ENCODE data around the gene MEP1A. TPM values are rescaled to one million over a fixed set of nuclear protein-coding genes. Genes with fewer than 3 reads are reported as not detected.

The MEP1A gene
- total RNA-seq, 5 donors from 2014 or later (not counting 1 experiment from before 2014, with no cell fraction given) = not detected

- Histone ChIP-seq H3K36me3 (ENCODE audit: control insufficient read depth in 2 of 2, extremely low read depth in 1 of 2, insufficient read depth in 1 of 2, low read length in 1 of 2) (no peaks in the 10 kb centered on the region), H3K27me3 (replicated peaks in 1 of 2; ENCODE audit: control insufficient read depth in 2 of 2, extremely low read depth in 1 of 2, insufficient read depth in 2 of 2, low read length in 1 of 2) (no peaks in the 10 kb centered on the region), H3K27ac (ENCODE audit: low read length) (no peak overlapping the region), H3K4me3 (ENCODE audit: control insufficient read depth in 1 of 2, extremely low read depth in 1 of 2, low read length in 1 of 2) (no peak overlapping the region), H3K4me1 (ENCODE audit: control insufficient read depth in 1 of 2, extremely low read depth in 1 of 2, insufficient read depth in 2 of 2, low read length in 2 of 2) (no peaks in the 10 kb centered on the region), H3K9me3 (no peaks in the 10 kb centered on the region)
- Mint-ChIP-seq H3K4me1 (no peaks in the 10 kb centered on the region), H3K36me3 (no peaks in the 10 kb centered on the region), H3K4me3 (no peak overlapping the region), H3K27me3 (peaks cover 3 to 21% of the 10 kb centered on the region in 2 donors), H3K27ac (no peak overlapping the region), H3K9me3 (no peaks in the 10 kb centered on the region)
- POLR2A ChIA-PET = no interaction called here
- CTCF ChIA-PET = no interaction called here
- DNase-seq (no peak), ATAC-seq (replicated peaks in 1 of 4) (no peak)
- no CpG with 5 or more reads among the region's 3 CpGs for WGBS (ENCODE audit: insufficient coverage)
These were observed 4.4 kb upstream of the MEP1A start for GRCh38 chr6:46788791-46789190.

- no CpG with 5 or more reads among the region's 4 CpGs for WGBS (ENCODE audit: insufficient coverage)
- Mint-ChIP-seq H3K9me3 (no peaks in the 10 kb centered on the region), H3K27me3 (peaks cover 3 to 21% of the 10 kb centered on the region in 2 donors), H3K4me3 (no peak overlapping the region), H3K27ac (no peak overlapping the region), H3K36me3 (no peaks in the 10 kb centered on the region), H3K4me1 (no peaks in the 10 kb centered on the region)
- Histone ChIP-seq H3K4me3 (ENCODE audit: control insufficient read depth in 1 of 2, extremely low read depth in 1 of 2, low read length in 1 of 2) (no peak overlapping the region), H3K36me3 (ENCODE audit: control insufficient read depth in 2 of 2, extremely low read depth in 1 of 2, insufficient read depth in 1 of 2, low read length in 1 of 2) (no peaks in the 10 kb centered on the region), H3K27ac (ENCODE audit: low read length) (no peak overlapping the region), H3K4me1 (ENCODE audit: control insufficient read depth in 1 of 2, extremely low read depth in 1 of 2, insufficient read depth in 2 of 2, low read length in 2 of 2) (no peaks in the 10 kb centered on the region), H3K27me3 (replicated peaks in 1 of 2; ENCODE audit: control insufficient read depth in 2 of 2, extremely low read depth in 1 of 2, insufficient read depth in 2 of 2, low read length in 1 of 2) (no peaks in the 10 kb centered on the region), H3K9me3 (no peaks in the 10 kb centered on the region)
- POLR2A ChIA-PET = no interaction called here
- ATAC-seq (replicated peaks in 1 of 4) (no peak), DNase-seq (no peak)
- CTCF ChIA-PET = no interaction called here
These were observed 3.5 kb upstream of the MEP1A start for GRCh38 chr6:46789434-46790354.

- Mint-ChIP-seq H3K27ac (no peak overlapping the region), H3K4me3 (no peak overlapping the region), H3K36me3 (no peaks in the 10 kb centered on the region), H3K4me1 (no peaks in the 10 kb centered on the region), H3K9me3 (no peaks in the 10 kb centered on the region), H3K27me3 (peaks cover 4 to 26% of the 10 kb centered on the region in 2 donors)
- no peaks in the 10 kb centered on the region for H3K9me3 ChIP-seq
- DNase-seq (no peak), ATAC-seq (replicated peaks in 1 of 4) (no peak)
- H3K27me3 ChIP-seq (replicated peaks in 1 of 2; ENCODE audit: control insufficient read depth in 2 of 2, extremely low read depth in 1 of 2, insufficient read depth in 2 of 2, low read length in 1 of 2) = no peaks in the 10 kb centered on the region
- ChIA-PET CTCF (no interaction called here), POLR2A (no interaction called here)
- H3K4me1 ChIP-seq (ENCODE audit: control insufficient read depth in 1 of 2, extremely low read depth in 1 of 2, insufficient read depth in 2 of 2, low read length in 2 of 2) = no peaks in the 10 kb centered on the region
- no peaks in the 10 kb centered on the region for H3K36me3 ChIP-seq (ENCODE audit: control insufficient read depth in 2 of 2, extremely low read depth in 1 of 2, insufficient read depth in 1 of 2, low read length in 1 of 2)
- no peak overlapping the region for H3K4me3 ChIP-seq (ENCODE audit: control insufficient read depth in 1 of 2, extremely low read depth in 1 of 2, low read length in 1 of 2)
- no peak overlapping the region for H3K27ac ChIP-seq (ENCODE audit: low read length)
These were observed 2.8 kb upstream of the MEP1A start for GRCh38 chr6:46790355-46790874.

- no peaks in the 10 kb centered on the region for H3K27me3 ChIP-seq (replicated peaks in 1 of 2; ENCODE audit: control insufficient read depth in 2 of 2, extremely low read depth in 1 of 2, insufficient read depth in 2 of 2, low read length in 1 of 2)
- no peaks in the 10 kb centered on the region for H3K9me3 ChIP-seq
- ChIA-PET POLR2A (no interaction called here), CTCF (no interaction called here)
- Mint-ChIP-seq H3K36me3 (no peaks in the 10 kb centered on the region), H3K27ac (no peak overlapping the region), H3K9me3 (no peaks in the 10 kb centered on the region), H3K4me1 (no peaks in the 10 kb centered on the region), H3K4me3 (no peak overlapping the region), H3K27me3 (peaks cover 7 to 31% of the 10 kb centered on the region in 2 donors)
- ATAC-seq (replicated peaks in 1 of 4) (no peak), DNase-seq (no peak)
- H3K36me3 ChIP-seq (ENCODE audit: control insufficient read depth in 2 of 2, extremely low read depth in 1 of 2, insufficient read depth in 1 of 2, low read length in 1 of 2) = no peaks in the 10 kb centered on the region
- H3K4me1 ChIP-seq (ENCODE audit: control insufficient read depth in 1 of 2, extremely low read depth in 1 of 2, insufficient read depth in 2 of 2, low read length in 2 of 2) = no peaks in the 10 kb centered on the region
- no peak overlapping the region for H3K27ac ChIP-seq (ENCODE audit: low read length)
- no peak overlapping the region for H3K4me3 ChIP-seq (ENCODE audit: control insufficient read depth in 1 of 2, extremely low read depth in 1 of 2, low read length in 1 of 2)
- no CpG with 5 or more reads among the region's 1 CpG for WGBS (ENCODE audit: insufficient coverage)
These were observed 554 bp upstream of the MEP1A start for GRCh38 chr6:46792635-46793034.

GRCh38 chr6:46794068-46794467 is 879 bp downstream of the MEP1A start:
- POLR2A ChIA-PET = no interaction called here
- no CpG with 5 or more reads among the region's 3 CpGs for WGBS (ENCODE audit: insufficient coverage)
- peaks cover 7 to 24% of the 10 kb centered on the region in 2 donors for H3K27me3 Mint-ChIP-seq

GRCh38 chr6:46795816-46796215 is 2.6 kb downstream of the MEP1A start:
- POLR2A ChIA-PET = no interaction called here
- Histone ChIP-seq H3K27me3 (replicated peaks in 1 of 2; ENCODE audit: control insufficient read depth in 2 of 2, extremely low read depth in 1 of 2, insufficient read depth in 2 of 2, low read length in 1 of 2) (no peaks in the 10 kb centered on the region), H3K4me3 (ENCODE audit: control insufficient read depth in 1 of 2, extremely low read depth in 1 of 2, low read length in 1 of 2) (no peak overlapping the region), H3K36me3 (ENCODE audit: control insufficient read depth in 2 of 2, extremely low read depth in 1 of 2, insufficient read depth in 1 of 2, low read length in 1 of 2) (no peaks in the 10 kb centered on the region), H3K4me1 (ENCODE audit: control insufficient read depth in 1 of 2, extremely low read depth in 1 of 2, insufficient read depth in 2 of 2, low read length in 2 of 2) (no peaks in the 10 kb centered on the region), H3K9me3 (no peaks in the 10 kb centered on the region), H3K27ac (ENCODE audit: low read length) (no peak overlapping the region)
- H3K4me3 Mint-ChIP-seq = no peak overlapping the region
- no peaks in the 10 kb centered on the region for H3K9me3 Mint-ChIP-seq
- no peaks in the 10 kb centered on the region for H3K4me1 Mint-ChIP-seq
- H3K27me3 Mint-ChIP-seq = peaks cover 7 to 19% of the 10 kb centered on the region in 2 donors
- no peak overlapping the region for H3K27ac Mint-ChIP-seq
- 86% methylated on average over 3 of the region's 3 CpGs for WGBS (ENCODE audit: insufficient coverage)
- no peak for DNase-seq
- CTCF ChIA-PET = no interaction called here
- H3K36me3 Mint-ChIP-seq = no peaks in the 10 kb centered on the region
- ATAC-seq (replicated peaks in 1 of 4) = no peak

More at GRCh38 chr6:46794068-46794467, 879 bp downstream of the MEP1A start:
- no peaks in the 10 kb centered on the region for H3K36me3 ChIP-seq (ENCODE audit: control insufficient read depth in 2 of 2, extremely low read depth in 1 of 2, insufficient read depth in 1 of 2, low read length in 1 of 2)
- no peaks in the 10 kb centered on the region for H3K9me3 Mint-ChIP-seq
- CTCF ChIA-PET = no interaction called here
- H3K4me3 ChIP-seq (ENCODE audit: control insufficient read depth in 1 of 2, extremely low read depth in 1 of 2, low read length in 1 of 2) = no peak overlapping the region
- no peak overlapping the region for H3K4me3 Mint-ChIP-seq
- no peaks in the 10 kb centered on the region for H3K9me3 ChIP-seq
- no peak overlapping the region for H3K27ac Mint-ChIP-seq
- H3K27me3 ChIP-seq (replicated peaks in 1 of 2; ENCODE audit: control insufficient read depth in 2 of 2, extremely low read depth in 1 of 2, insufficient read depth in 2 of 2, low read length in 1 of 2) = no peaks in the 10 kb centered on the region
- DNase-seq = no peak
- no peaks in the 10 kb centered on the region for H3K4me1 Mint-ChIP-seq
- H3K4me1 ChIP-seq (ENCODE audit: control insufficient read depth in 1 of 2, extremely low read depth in 1 of 2, insufficient read depth in 2 of 2, low read length in 2 of 2) = no peaks in the 10 kb centered on the region
- H3K27ac ChIP-seq (ENCODE audit: low read length) = no peak overlapping the region
- no peaks in the 10 kb centered on the region for H3K36me3 Mint-ChIP-seq
- no peak for ATAC-seq (replicated peaks in 1 of 4)
